Colonic mucosa (tissue), 4 donors: ENCODE results near the gene UBA7. TPM values are rescaled to one million over a fixed set of nuclear protein-coding genes. Genes with fewer than 3 reads are reported as not detected.

ENCODE experiments used
- DNase-seq: peaks from one replicate; pipeline ENCODE4 v3.0.0-alpha.2; 2020
- H3K27ac ChIP-seq: fragments of 200-600 bp; one replicate; pipeline ENCODE4 v1.8.0; 2021
- H3K27me3 ChIP-seq: fragments of 200-600 bp; one replicate; pipeline ENCODE4 v1.8.0; 2021
- H3K36me3 ChIP-seq: fragments of 200-600 bp; one replicate; pipeline ENCODE4 v1.8.0; 2021
- H3K4me1 ChIP-seq: fragments of 200-600 bp; one replicate; pipeline ENCODE4 v1.8.0; 2021; ENCODE audit warnings: mild to moderate bottlenecking
- H3K4me3 ChIP-seq: fragments of 200-600 bp; one replicate; pipeline ENCODE4 v1.8.0; 2021
- H3K9ac ChIP-seq, 2 donors: one replicate each; pipeline ENCODE4 v1.7.0; 2013; ENCODE audit warnings: control low read depth in 2 of 2, low read depth in 2 of 2, low read length in 2 of 2
- H3K9me3 ChIP-seq: fragments of 200-600 bp; one replicate; pipeline ENCODE4 v1.8.0; 2021
- intact Hi-C: fragments of 100-400 bp; cut with DNase I; formaldehyde crosslinking; loops from one replicate; pipeline ENCODE4 v1.14.1; 2022
- microRNA-seq: library from miRNA; unstranded; fragments of <30 nt; microRNA quantifications from one replicate; pipeline ENCODE4, GENCODE V29; 2019
- total RNA-seq, 2 donors: library from RNA; stranded (reverse); fragmentation: NEBNext Ultra II Directional in 1 of 2; extraction: Animal tissue kit (Norgen Biotek cat#: 25700) in 1 of 2; gene quantifications; one replicate each; pipeline ENCODE4 v1.2.1, GENCODE V29; 2021
- TF ChIP-seq, protein P1 (sequence below): fragments of 200-600 bp; IDR thresholded peaks from one replicate; pipeline ENCODE4 v1.8.0; 2022; ENCODE audit warnings: antibody characterized with exemption, mild to moderate bottlenecking
- donor health status: healthy.
- donor health status: DM: no; HTN: no; CAD: no.
- donor health status: DM: no; HTN: no; CAD: no.

Gene UBA7
- total RNA-seq, 2 donors from 2014 or later = 67.4 to 88.3 TPM

DNA sequence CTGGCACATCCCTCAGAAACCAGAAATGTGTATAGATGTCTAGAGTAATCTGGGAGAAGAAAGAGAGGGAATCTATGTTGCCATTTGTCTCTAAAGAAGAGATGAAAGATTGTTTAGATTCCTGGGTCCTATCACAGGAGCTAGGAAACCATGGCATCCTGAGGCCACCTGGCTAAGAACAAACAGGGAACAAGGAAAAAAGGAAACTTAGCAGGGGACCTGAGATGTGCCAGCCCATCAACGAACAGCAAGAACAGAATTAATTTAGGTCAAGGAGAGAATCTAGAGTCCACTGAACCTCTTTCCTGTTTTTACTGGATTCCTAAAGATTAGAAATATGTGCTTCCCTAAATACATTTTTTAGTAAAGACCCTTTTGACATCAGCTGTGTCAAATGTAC, 57.7 kb downstream of the UBA7 start:
- Histone ChIP-seq H3K4me1 (no peaks in the 10 kb centered on the region), H3K9me3 (no peaks in the 10 kb centered on the region), H3K36me3 (no peaks in the 10 kb centered on the region), H3K9ac (no peak overlapping the region), H3K27ac (no peak overlapping the region), H3K4me3 (no peak overlapping the region), H3K27me3 (no peaks in the 10 kb centered on the region)
- TF ChIP-seq, protein P1, sequence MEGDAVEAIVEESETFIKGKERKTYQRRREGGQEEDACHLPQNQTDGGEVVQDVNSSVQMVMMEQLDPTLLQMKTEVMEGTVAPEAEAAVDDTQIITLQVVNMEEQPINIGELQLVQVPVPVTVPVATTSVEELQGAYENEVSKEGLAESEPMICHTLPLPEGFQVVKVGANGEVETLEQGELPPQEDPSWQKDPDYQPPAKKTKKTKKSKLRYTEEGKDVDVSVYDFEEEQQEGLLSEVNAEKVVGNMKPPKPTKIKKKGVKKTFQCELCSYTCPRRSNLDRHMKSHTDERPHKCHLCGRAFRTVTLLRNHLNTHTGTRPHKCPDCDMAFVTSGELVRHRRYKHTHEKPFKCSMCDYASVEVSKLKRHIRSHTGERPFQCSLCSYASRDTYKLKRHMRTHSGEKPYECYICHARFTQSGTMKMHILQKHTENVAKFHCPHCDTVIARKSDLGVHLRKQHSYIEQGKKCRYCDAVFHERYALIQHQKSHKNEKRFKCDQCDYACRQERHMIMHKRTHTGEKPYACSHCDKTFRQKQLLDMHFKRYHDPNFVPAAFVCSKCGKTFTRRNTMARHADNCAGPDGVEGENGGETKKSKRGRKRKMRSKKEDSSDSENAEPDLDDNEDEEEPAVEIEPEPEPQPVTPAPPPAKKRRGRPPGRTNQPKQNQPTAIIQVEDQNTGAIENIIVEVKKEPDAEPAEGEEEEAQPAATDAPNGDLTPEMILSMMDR = no peak
- DNase-seq = no peak
- intact Hi-C loops = no loop called here

Small RNA genes within 50 kb of the gene (microRNA-seq; reads per million reads assigned to microRNA genes)
- gene MIR5193 = not detected

Other genes starting within 250 kb of the UBA7 start
- gene APEH, start 139.6 kb downstream of the UBA7 start, total RNA-seq = 100 to 1,000 TPM; 151 to 278 TPM
- gene MST1, start 124.5 kb downstream of the UBA7 start, total RNA-seq = 10 to 100 TPM; 27.7 to 49.9 TPM
- gene RNF123, start 124.4 kb downstream of the UBA7 start, total RNA-seq = 10 to 100 TPM; 36.4 to 39.3 TPM
- under 1 TPM in 1 of 2 donors, not detected in 1; 0.16 TPM for gene AMIGO3, start 94.3 kb downstream of the UBA7 start, total RNA-seq
- gene GMPPB, start 90.0 kb downstream of the UBA7 start, total RNA-seq = 100 to 1,000 TPM in 1 of 2 donors, 10 to 100 TPM in 1; 59.6 to 127 TPM
- gene IP6K1, start 27.4 kb downstream of the UBA7 start, total RNA-seq = 10 to 100 TPM; 26.8 to 33.7 TPM
- not detected for gene CDHR4, start 14.1 kb downstream of the UBA7 start, total RNA-seq
- gene INKA1, start 10.7 kb downstream of the UBA7 start, total RNA-seq = under 1 TPM; 0.57 to 0.88 TPM
- gene TRAIP, start 42.6 kb upstream of the UBA7 start, total RNA-seq = 10 to 100 TPM in 1 of 2 donors, 1 to 10 TPM in 1; 3.6 to 19.7 TPM
- under 1 TPM; 0.21 to 0.30 TPM for gene CAMKV, start 56.0 kb upstream of the UBA7 start, total RNA-seq
- gene MST1R, start 89.9 kb upstream of the UBA7 start, total RNA-seq = 100 to 1,000 TPM in 1 of 2 donors, 10 to 100 TPM in 1; 88.9 to 173 TPM
- 10 to 100 TPM in 1 of 2 donors, 1 to 10 TPM in 1; 4.5 to 14.9 TPM for gene MON1A, start 115.9 kb upstream of the UBA7 start, total RNA-seq
- 10 to 100 TPM; 49.8 to 60.3 TPM for gene RBM6, start 126.2 kb upstream of the UBA7 start, total RNA-seq